SK-N-SH (cell line): ENCODE data around the gene LAMTOR1.

Experiments used
- CHD2 ChIP-seq: fragments of 150-350 bp; IDR thresholded peaks from 2 replicates; pipeline ENCODE4 v1.6.1; 2018; ENCODE audit warnings: low read length; ENCODE audit not compliant: partially characterized antibody
- FOXM1 ChIP-seq: IDR thresholded peaks from 2 replicates; pipeline ENCODE4 v1.4.0; 2012; ENCODE audit warnings: low read depth, mild to moderate bottlenecking
- GABPA ChIP-seq: IDR thresholded peaks from 2 replicates; pipeline ENCODE4 v1.4.0; 2012; ENCODE audit warnings: low read depth, mild to moderate bottlenecking
- RCOR1 ChIP-seq: fragments of 150-350 bp; IDR thresholded peaks from 2 replicates; pipeline ENCODE4 v1.6.1; 2017; ENCODE audit warnings: antibody characterized with exemption, low read length

GRCh38 chr11:72105888-72106287 is 2.8 kb upstream of the LAMTOR1 start, which contains the start of gene TOMT:
- no peak for TF ChIP-seq RCOR1
- TF ChIP-seq FOXM1: no peak
- TF ChIP-seq CHD2: no peak
- TF ChIP-seq GABPA: no peak
